ENCODE results near the gene TOR4A.
"Not testable (repeated sequence)": the region's sequence is repeated elsewhere in the genome, so short reads cannot be mapped to it uniquely, and the experiment has no call there.

Gene TOR4A

GRCh38 chr9:137241490-137242268 lies 35.8 kb upstream of the TOR4A start (continued):
- no peak for TF ChIP-seq TSHZ2 (CRISPR knock-in tag; IDR thresholded peaks at IDR 0.05)
- TF ChIP-seq CREB5 (CRISPR knock-in tag; IDR thresholded peaks at IDR 0.05; ENCODE audit: low read depth): no peak
- no peak for TF ChIP-seq PPARA (CRISPR knock-in tag; IDR thresholded peaks at IDR 0.05; ENCODE audit: borderline replicate concordance)
- no peak for TF ChIP-seq BACH2 (CRISPR knock-in tag; IDR thresholded peaks at IDR 0.05; ENCODE audit: borderline replicate concordance)
- no peak for TF ChIP-seq ZFP3 (CRISPR knock-in tag; IDR thresholded peaks at IDR 0.05)
- no peak for TF ChIP-seq RARB (CRISPR knock-in tag; IDR thresholded peaks at IDR 0.05)

GRCh38 chr9:137242269-137243203 lies 35.0 kb upstream of the TOR4A start:
- TF ChIP-seq TOX (CRISPR knock-in tag; IDR thresholded peaks at IDR 0.05; ENCODE audit: borderline replicate concordance): no peak
- no peak for TF ChIP-seq ISL1 (CRISPR knock-in tag; IDR thresholded peaks at IDR 0.05)
- no peak for TF ChIP-seq PATZ1 (CRISPR knock-in tag; IDR thresholded peaks at IDR 0.05; ENCODE audit: borderline replicate concordance)
- no peak for TF ChIP-seq ZNF565 (CRISPR knock-in tag; conservative IDR thresholded peaks at IDR 0.05; ENCODE audit: low read depth)
- TF ChIP-seq ZNF70 (CRISPR knock-in tag; IDR thresholded peaks at IDR 0.05): no peak
- TF ChIP-seq ZFP30 (CRISPR knock-in tag; IDR thresholded peaks at IDR 0.05): no peak
- TF ChIP-seq GLIS3 (CRISPR knock-in tag; IDR thresholded peaks at IDR 0.05): no peak
- TF ChIP-seq ESRRG (CRISPR knock-in tag; IDR thresholded peaks at IDR 0.05): no peak
- no peak for TF ChIP-seq CREB5 (CRISPR knock-in tag; IDR thresholded peaks at IDR 0.05; ENCODE audit: low read depth)
- no peak for TF ChIP-seq ZFP3 (CRISPR knock-in tag; IDR thresholded peaks at IDR 0.05)
- no peak for TF ChIP-seq ZC3H10 (CRISPR knock-in tag; IDR thresholded peaks at IDR 0.05)
- no peak for TF ChIP-seq OSR1 (CRISPR knock-in tag; IDR thresholded peaks at IDR 0.05)
- TF ChIP-seq SNAI2 (CRISPR knock-in tag; IDR thresholded peaks at IDR 0.05): no peak
- TF ChIP-seq TSHZ2 (CRISPR knock-in tag; IDR thresholded peaks at IDR 0.05): no peak
- TF ChIP-seq ARNTL (CRISPR knock-in tag; IDR thresholded peaks at IDR 0.05; ENCODE audit: borderline replicate concordance, low read depth): no peak
- TF ChIP-seq ZNF8 (CRISPR knock-in tag; IDR thresholded peaks at IDR 0.05): no peak
- TF ChIP-seq CSRNP3 (CRISPR knock-in tag; IDR thresholded peaks at IDR 0.05): no peak
- TF ChIP-seq POU6F1 (CRISPR knock-in tag; IDR thresholded peaks at IDR 0.05; ENCODE audit: borderline replicate concordance, low read depth): no peak
- TF ChIP-seq BACH2 (CRISPR knock-in tag; IDR thresholded peaks at IDR 0.05; ENCODE audit: borderline replicate concordance): no peak
- no peak for ATAC-seq

GRCh38 chr9:137243266-137243625 lies 34.3 kb upstream of the TOR4A start:
- ATAC-seq: not testable (repeated sequence)
